Measurements from ENCODE around the gene CTNND1. TPM values are rescaled to one million over a fixed set of nuclear protein-coding genes. Genes with fewer than 3 reads are reported as not detected.
A peak's percentile ranks its signal among the peaks of the same experiment; 100 is the strongest.

Gene CTNND1
- total and polyA plus RNA-seq, 2 experiments from 2014 or later, result 39.1 to 136 TPM

DNA sequence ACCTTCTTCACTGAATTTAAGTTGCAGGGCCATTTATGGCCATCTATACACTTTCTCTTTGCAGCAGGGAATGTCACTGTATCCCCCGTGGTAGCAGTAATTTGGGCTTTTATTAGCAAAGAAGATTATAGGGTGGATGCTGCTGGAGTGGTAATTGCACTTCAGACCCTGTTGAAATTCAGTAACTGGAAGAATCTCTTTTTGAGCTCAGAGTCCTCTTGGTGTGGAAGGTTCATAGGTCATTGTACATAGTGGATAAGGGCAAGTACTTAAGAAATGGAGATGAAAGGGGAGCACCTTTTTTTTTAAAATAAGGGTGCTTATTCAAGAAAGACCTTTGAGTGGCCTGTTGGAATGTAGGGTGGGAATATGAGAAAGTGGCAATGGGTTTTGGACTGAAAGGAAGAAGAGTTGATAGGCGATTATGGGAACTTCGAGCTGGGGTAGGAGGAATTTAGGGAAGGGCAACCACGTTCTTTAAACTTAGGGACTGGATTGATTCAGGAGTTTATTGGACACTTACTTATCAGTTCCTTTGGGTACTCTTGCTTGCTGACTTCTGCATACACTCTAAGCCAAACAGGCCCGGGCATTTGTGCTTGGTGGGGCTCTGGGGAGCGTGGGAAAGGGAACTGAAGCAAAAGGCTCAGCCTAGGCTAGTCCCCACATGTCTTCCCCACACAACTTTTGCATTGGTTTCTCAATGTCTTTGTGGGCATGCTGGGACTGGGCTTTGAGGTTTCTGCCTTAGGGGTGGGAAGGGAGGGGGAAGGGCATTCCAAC, 26.5 kb downstream of the CTNND1 start:
- ATAC-seq (peak; percentile 88), DNase-seq (ENCODE audit: low spot score) (peak; percentile 71)
- no peaks in the 10 kb centered on the region; the same call in 1 of the 2 replicates for H3K36me3 ChIP-seq (ENCODE audit: insufficient read depth)
- TF ChIP-seq NANOG (IDR thresholded peaks at IDR 0.05; ENCODE audit: borderline replicate concordance) (no peak), EZH2phosphoT487 (IDR thresholded peaks at IDR 0.05; ENCODE audit: unreplicated experiment) (no peak), EZH2 (IDR thresholded peaks at IDR 0.05; ENCODE audit: low read depth, unreplicated experiment) (no peak), STAT1 (IDR thresholded peaks at IDR 0.05; ENCODE audit: unreplicated experiment) (no peak), ZNF114 (CRISPR knock-in tag; IDR thresholded peaks at IDR 0.05) (no peak), ETS1 (IDR thresholded peaks at IDR 0.05) (no peak), POLR2AphosphoS5 (IDR thresholded peaks at IDR 0.05; ENCODE audit: low read depth) (no peak), JUNB (IDR thresholded peaks at IDR 0.05; ENCODE audit: unreplicated experiment) (no peak), ZNF331 (CRISPR knock-in tag; IDR thresholded peaks at IDR 0.05; ENCODE audit: low read depth) (no peak)
- TF ChIP-seq, protein P1, sequence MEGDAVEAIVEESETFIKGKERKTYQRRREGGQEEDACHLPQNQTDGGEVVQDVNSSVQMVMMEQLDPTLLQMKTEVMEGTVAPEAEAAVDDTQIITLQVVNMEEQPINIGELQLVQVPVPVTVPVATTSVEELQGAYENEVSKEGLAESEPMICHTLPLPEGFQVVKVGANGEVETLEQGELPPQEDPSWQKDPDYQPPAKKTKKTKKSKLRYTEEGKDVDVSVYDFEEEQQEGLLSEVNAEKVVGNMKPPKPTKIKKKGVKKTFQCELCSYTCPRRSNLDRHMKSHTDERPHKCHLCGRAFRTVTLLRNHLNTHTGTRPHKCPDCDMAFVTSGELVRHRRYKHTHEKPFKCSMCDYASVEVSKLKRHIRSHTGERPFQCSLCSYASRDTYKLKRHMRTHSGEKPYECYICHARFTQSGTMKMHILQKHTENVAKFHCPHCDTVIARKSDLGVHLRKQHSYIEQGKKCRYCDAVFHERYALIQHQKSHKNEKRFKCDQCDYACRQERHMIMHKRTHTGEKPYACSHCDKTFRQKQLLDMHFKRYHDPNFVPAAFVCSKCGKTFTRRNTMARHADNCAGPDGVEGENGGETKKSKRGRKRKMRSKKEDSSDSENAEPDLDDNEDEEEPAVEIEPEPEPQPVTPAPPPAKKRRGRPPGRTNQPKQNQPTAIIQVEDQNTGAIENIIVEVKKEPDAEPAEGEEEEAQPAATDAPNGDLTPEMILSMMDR (conservative IDR thresholded peaks at IDR 0.05; ENCODE audit: low read depth in 2 of 2), result no peak
- TF ChIP-seq, protein P2, sequence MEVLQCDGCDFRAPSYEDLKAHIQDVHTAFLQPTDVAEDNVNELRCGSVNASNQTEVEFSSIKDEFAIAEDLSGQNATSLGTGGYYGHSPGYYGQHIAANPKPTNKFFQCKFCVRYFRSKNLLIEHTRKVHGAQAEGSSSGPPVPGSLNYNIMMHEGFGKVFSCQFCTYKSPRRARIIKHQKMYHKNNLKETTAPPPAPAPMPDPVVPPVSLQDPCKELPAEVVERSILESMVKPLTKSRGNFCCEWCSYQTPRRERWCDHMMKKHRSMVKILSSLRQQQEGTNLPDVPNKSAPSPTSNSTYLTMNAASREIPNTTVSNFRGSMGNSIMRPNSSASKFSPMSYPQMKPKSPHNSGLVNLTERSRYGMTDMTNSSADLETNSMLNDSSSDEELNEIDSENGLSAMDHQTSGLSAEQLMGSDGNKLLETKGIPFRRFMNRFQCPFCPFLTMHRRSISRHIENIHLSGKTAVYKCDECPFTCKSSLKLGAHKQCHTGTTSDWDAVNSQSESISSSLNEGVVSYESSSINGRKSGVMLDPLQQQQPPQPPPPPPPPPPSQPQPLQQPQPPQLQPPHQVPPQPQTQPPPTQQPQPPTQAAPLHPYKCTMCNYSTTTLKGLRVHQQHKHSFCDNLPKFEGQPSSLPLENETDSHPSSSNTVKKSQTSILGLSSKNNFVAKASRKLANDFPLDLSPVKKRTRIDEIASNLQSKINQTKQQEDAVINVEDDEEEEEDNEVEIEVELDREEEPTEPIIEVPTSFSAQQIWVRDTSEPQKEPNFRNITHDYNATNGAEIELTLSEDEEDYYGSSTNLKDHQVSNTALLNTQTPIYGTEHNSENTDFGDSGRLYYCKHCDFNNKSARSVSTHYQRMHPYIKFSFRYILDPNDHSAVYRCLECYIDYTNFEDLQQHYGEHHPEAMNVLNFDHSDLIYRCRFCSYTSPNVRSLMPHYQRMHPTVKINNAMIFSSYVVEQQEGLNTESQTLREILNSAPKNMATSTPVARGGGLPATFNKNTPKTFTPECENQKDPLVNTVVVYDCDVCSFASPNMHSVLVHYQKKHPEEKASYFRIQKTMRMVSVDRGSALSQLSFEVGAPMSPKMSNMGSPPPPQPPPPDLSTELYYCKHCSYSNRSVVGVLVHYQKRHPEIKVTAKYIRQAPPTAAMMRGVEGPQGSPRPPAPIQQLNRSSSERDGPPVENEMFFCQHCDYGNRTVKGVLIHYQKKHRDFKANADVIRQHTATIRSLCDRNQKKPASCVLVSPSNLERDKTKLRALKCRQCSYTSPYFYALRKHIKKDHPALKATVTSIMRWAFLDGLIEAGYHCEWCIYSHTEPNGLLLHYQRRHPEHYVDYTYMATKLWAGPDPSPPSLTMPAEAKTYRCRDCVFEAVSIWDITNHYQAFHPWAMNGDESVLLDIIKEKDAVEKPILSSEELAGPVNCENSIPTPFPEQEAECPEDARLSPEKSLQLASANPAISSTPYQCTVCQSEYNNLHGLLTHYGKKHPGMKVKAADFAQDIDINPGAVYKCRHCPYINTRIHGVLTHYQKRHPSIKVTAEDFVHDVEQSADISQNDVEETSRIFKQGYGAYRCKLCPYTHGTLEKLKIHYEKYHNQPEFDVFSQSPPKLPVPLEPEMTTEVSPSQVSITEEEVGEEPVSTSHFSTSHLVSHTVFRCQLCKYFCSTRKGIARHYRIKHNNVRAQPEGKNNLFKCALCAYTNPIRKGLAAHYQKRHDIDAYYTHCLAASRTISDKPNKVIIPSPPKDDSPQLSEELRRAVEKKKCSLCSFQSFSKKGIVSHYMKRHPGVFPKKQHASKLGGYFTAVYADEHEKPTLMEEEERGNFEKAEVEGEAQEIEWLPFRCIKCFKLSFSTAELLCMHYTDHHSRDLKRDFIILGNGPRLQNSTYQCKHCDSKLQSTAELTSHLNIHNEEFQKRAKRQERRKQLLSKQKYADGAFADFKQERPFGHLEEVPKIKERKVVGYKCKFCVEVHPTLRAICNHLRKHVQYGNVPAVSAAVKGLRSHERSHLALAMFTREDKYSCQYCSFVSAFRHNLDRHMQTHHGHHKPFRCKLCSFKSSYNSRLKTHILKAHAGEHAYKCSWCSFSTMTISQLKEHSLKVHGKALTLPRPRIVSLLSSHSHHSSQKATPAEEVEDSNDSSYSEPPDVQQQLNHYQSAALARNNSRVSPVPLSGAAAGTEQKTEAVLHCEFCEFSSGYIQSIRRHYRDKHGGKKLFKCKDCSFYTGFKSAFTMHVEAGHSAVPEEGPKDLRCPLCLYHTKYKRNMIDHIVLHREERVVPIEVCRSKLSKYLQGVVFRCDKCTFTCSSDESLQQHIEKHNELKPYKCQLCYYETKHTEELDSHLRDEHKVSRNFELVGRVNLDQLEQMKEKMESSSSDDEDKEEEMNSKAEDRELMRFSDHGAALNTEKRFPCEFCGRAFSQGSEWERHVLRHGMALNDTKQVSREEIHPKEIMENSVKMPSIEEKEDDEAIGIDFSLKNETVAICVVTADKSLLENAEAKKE (CRISPR knock-in tag; IDR thresholded peaks at IDR 0.05), result no peak
- Mint-ChIP-seq H3K36me3 (ENCODE audit: low read depth) (peaks cover 14% of the 10 kb centered on the region), H3K27ac (peak overlapping the region; percentile 86), H3K4me1 (peaks cover 46% of the 10 kb centered on the region), H3K9me3 (no peaks in the 10 kb centered on the region), H3K27me3 (ENCODE audit: insufficient read depth, low read depth, poor library complexity) (peaks cover 6% of the 10 kb centered on the region), H3K4me3 (peak overlapping the region; percentile 10; the same call in 2 of the 3 replicates)
- peak overlapping the region; percentile 68 for H3K27ac ChIP-seq (ENCODE audit: low read depth)
- H3K4me2 ChIP-seq, result peak overlapping the region; percentile 63
- peaks cover 21% of the 10 kb centered on the region for H4K20me1 ChIP-seq (replicated peaks; ENCODE audit: insufficient read depth)
- H3K4me3 ChIP-seq, result peak overlapping the region; percentile 0
- H3K9me2 ChIP-seq (ENCODE audit: insufficient read depth), result no peaks in the 10 kb centered on the region
- H3K4me1 ChIP-seq (ENCODE audit: insufficient read depth), result peaks cover 35% of the 10 kb centered on the region
- no peak overlapping the region for H2AFZ ChIP-seq
- no peaks in the 10 kb centered on the region for H3F3A ChIP-seq (replicated peaks; ENCODE audit: low read depth)
- H3K27me3 ChIP-seq (ENCODE audit: insufficient read depth), result no peaks in the 10 kb centered on the region
- peaks cover 100% of the 10 kb centered on the region for H3K79me2 ChIP-seq (replicated peaks; ENCODE audit: insufficient read depth)

All from GM23338 (cell line).